SK-N-MC (cell line): ENCODE measurements around the gene CCN5.
"Not testable (repeated sequence)": the region's sequence is repeated elsewhere in the genome, so short reads cannot be mapped to it uniquely, and the experiment has no call there.

Experiments
- EZH2 ChIP-seq: fragments of 200-600 bp; sonication (generic); IDR thresholded peaks from one replicate; pipeline ENCODE4 v1.6.1; 2017; ENCODE audit warnings: antibody characterized with exemption
- FOXP2 ChIP-seq: optimal IDR thresholded peaks from 2 replicates; pipeline ENCODE3; 2011; ENCODE audit warnings: mild to moderate bottlenecking, moderate library complexity; ENCODE audit not compliant: insufficient read depth; ENCODE audit errors: extremely low read length, control extremely low read depth
- POLR2AphosphoS5 ChIP-seq: IDR thresholded peaks from 2 replicates; pipeline ENCODE4 v1.6.1; 2012; ENCODE audit warnings: mild to moderate bottlenecking, low read depth, low read length, borderline replicate concordance

DNA sequence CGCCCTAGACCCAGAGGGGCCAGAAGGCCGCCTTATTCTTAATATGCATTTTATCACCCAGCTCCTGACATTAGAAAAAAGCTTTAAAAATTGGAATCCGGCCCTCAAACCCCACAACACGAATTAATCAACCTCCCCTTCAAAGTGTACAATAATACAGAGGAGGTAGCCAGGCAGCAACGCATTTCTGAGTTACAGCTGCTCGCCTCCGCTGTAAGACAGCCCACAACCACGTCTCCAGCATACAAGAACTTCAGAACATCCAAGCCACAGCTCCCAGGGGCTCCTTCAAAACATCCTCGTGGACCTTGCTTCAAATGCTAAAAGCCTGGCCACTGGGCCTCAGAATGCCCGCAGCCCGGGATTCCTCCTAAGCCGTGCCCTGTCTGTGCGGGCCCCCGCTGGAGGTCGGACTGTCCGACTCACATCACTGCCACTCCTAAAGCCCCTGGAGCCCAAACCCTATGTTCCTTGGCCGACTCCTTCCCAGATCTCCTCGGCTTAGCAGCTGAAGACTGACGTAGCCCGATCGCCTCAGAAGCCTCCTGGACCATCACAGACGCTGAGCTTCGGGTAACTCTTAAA is 42.8 kb upstream of the CCN5 start:
- TF ChIP-seq EZH2, POLR2AphosphoS5, FOXP2: not testable (repeated sequence)
